Peyer's patch (tissue), 4 donors: ENCODE results near the gene IQCH.

ENCODE experiments used
- POLR2A ChIP-seq, 2 donors: fragments of 450-650 bp; IDR thresholded peaks; one replicate each; pipeline ENCODE4 v1.5.1; 2017; ENCODE audit warnings: antibody characterized with exemption in 2 of 2, mild to moderate bottlenecking in 2 of 2, moderate library complexity in 2 of 2
- TF ChIP-seq, protein P1 (sequence below), 6 experiments: fragments of 450-650 bp in 4 of 6; fragments of 200-600 bp in 2 of 6; sonication (generic) in 1 of 6; IDR thresholded peaks; one replicate each; pipeline ENCODE4 v1.5.1; 2017 to 2019; ENCODE audit warnings: antibody characterized with exemption in 6 of 6, mild to moderate bottlenecking in 3 of 6, moderate library complexity in 1 of 6

DNA sequence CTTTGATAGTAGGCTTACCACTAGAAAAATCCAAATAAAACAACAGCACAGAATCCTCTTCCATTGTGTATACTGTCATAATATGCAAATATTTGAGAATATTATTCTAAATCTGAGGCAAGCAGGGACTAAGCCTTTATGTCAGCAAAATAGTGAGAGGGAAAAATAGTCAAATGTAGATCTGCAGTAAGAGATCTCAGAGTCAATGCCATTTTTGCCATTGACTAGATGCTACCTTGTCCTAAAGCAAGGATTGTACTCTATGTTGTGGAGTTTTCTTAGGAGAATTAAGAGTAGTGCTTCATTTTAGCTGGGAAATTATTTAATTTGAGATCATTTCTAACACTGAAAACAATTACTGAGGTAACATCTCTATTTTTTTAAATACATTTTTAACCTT is 50.2 kb downstream of the IQCH start:
- TF ChIP-seq, protein P1, sequence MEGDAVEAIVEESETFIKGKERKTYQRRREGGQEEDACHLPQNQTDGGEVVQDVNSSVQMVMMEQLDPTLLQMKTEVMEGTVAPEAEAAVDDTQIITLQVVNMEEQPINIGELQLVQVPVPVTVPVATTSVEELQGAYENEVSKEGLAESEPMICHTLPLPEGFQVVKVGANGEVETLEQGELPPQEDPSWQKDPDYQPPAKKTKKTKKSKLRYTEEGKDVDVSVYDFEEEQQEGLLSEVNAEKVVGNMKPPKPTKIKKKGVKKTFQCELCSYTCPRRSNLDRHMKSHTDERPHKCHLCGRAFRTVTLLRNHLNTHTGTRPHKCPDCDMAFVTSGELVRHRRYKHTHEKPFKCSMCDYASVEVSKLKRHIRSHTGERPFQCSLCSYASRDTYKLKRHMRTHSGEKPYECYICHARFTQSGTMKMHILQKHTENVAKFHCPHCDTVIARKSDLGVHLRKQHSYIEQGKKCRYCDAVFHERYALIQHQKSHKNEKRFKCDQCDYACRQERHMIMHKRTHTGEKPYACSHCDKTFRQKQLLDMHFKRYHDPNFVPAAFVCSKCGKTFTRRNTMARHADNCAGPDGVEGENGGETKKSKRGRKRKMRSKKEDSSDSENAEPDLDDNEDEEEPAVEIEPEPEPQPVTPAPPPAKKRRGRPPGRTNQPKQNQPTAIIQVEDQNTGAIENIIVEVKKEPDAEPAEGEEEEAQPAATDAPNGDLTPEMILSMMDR (IDR thresholded peaks at IDR 0.05): no peak
- no peak for TF ChIP-seq POLR2A (IDR thresholded peaks at IDR 0.05)
